ENCODE data around the gene ATOH8. TPM values are rescaled to one million over a fixed set of nuclear protein-coding genes. Genes with fewer than 3 reads are reported as not detected.
A peak's percentile ranks its signal among the peaks of the same experiment; 100 is the strongest.

The ATOH8 gene
- total RNA-seq, 4 donors from 2014 or later, result 34.5 to 79.5 (median 59.6) TPM

- no CpG with 5 or more reads among the region's 16 CpGs for WGBS, 2 donors (ENCODE audit: low coverage in 1 of 2)
- TF ChIP-seq POLR2AphosphoS5 (IDR thresholded peaks at IDR 0.05) (no peak), POLR2A (IDR thresholded peaks at IDR 0.05) (no peak), EP300 (IDR thresholded peaks at IDR 0.05) (no peak)
- TF ChIP-seq, protein P1, sequence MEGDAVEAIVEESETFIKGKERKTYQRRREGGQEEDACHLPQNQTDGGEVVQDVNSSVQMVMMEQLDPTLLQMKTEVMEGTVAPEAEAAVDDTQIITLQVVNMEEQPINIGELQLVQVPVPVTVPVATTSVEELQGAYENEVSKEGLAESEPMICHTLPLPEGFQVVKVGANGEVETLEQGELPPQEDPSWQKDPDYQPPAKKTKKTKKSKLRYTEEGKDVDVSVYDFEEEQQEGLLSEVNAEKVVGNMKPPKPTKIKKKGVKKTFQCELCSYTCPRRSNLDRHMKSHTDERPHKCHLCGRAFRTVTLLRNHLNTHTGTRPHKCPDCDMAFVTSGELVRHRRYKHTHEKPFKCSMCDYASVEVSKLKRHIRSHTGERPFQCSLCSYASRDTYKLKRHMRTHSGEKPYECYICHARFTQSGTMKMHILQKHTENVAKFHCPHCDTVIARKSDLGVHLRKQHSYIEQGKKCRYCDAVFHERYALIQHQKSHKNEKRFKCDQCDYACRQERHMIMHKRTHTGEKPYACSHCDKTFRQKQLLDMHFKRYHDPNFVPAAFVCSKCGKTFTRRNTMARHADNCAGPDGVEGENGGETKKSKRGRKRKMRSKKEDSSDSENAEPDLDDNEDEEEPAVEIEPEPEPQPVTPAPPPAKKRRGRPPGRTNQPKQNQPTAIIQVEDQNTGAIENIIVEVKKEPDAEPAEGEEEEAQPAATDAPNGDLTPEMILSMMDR (IDR thresholded peaks at IDR 0.05), result no peak
- Histone ChIP-seq H3K27me3 (no peaks in the 10 kb centered on the region), H3K27ac (no peak overlapping the region), H3K9me3 (no peaks in the 10 kb centered on the region), H3K4me1 (peaks cover 0 to 97% (median 44%) of the 10 kb centered on the region in 3 donors), H3K4me3 (no peak overlapping the region), H3K36me3 (peaks cover 0 to 57% of the 10 kb centered on the region in 2 donors)
- no peak for ATAC-seq
Observed at GRCh38 chr2:85763831-85764230, 10.0 kb downstream of the ATOH8 start.

DNA sequence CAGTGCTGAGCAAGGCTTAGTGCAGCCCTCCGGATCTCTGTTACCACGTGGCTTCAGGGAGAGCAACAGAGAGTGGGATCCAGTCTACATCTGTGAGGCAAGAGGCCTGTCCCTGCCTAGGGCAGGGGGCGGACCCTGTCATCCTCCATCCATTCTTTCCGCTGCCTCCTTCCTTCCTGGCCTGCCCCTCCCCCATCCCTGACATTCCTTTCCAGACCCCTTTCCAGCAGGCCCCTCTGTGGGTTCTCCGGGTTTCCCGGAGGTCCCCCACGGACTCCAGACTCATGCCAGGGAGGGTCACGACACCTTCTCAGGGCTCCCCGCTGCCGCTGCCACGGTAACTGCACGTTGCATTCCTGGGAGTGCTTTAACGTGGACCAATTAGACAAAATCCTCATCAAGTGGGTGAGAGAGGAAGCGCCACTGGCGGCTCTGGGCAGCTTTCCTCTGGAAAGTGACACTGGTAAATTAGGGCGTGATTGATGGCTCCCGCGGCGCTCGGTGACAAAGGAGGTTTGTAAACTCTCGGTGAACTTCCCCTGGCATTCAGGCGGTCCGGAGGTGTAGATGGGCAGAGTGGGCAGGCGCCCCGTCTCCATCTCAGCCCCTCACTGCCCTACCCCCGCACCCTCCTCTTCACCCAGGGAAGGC lies 11.4 kb downstream of the ATOH8 start:
- WGBS, 2 donors (ENCODE audit: low coverage in 1 of 2), result 80% methylated on average over 21 of the region's 26 CpGs; no CpG with 5 or more reads in 1 of the 2 donors
- Histone ChIP-seq H3K9me3 (no peaks in the 10 kb centered on the region), H3K4me3 (no peak overlapping the region), H3K36me3 (peaks cover 0 to 54% of the 10 kb centered on the region in 2 donors), H3K4me1 (peaks cover 0 to 97% (median 55%) of the 10 kb centered on the region in 3 donors), H3K27me3 (no peaks in the 10 kb centered on the region), H3K27ac (peak overlapping the region in 2 of 4 donors; percentile 31 to 39)
- TF ChIP-seq EP300 (IDR thresholded peaks at IDR 0.05) (no peak), POLR2A (IDR thresholded peaks at IDR 0.05) (no peak), POLR2AphosphoS5 (IDR thresholded peaks at IDR 0.05) (no peak)
- TF ChIP-seq, protein P1 (IDR thresholded peaks at IDR 0.05), result no peak
- ATAC-seq, result no peak

- no peaks in the 10 kb centered on the region for H3K27me3 ChIP-seq
- no peak for TF ChIP-seq POLR2AphosphoS5 (IDR thresholded peaks at IDR 0.05)
- TF ChIP-seq POLR2A (IDR thresholded peaks at IDR 0.05), result no peak
- TF ChIP-seq EP300 (IDR thresholded peaks at IDR 0.05), result no peak
- TF ChIP-seq, protein P1 (IDR thresholded peaks at IDR 0.05), result no peak
- ATAC-seq, result no peak
- H3K4me3 ChIP-seq, result no peak overlapping the region
- no peaks in the 10 kb centered on the region for H3K9me3 ChIP-seq
- peaks cover 6 to 97% (median 59%) of the 10 kb centered on the region in 3 donors for H3K4me1 ChIP-seq
- WGBS, 2 donors (ENCODE audit: low coverage in 1 of 2), result 65 to 70% methylated on average over 5 of the region's 7 CpGs
- no peak overlapping the region for H3K27ac ChIP-seq
- H3K36me3 ChIP-seq, result peaks cover 0 to 51% of the 10 kb centered on the region in 2 donors
Observed at GRCh38 chr2:85766229-85766628, 12.4 kb downstream of the ATOH8 start.

- Histone ChIP-seq H3K27ac (peak overlapping the region in 3 of 4 donors; percentile 64 to 85 (median 69)), H3K36me3 (peaks cover 0 to 51% of the 10 kb centered on the region in 2 donors), H3K9me3 (no peaks in the 10 kb centered on the region), H3K27me3 (no peaks in the 10 kb centered on the region), H3K4me1 (peaks cover 12 to 96% (median 62%) of the 10 kb centered on the region in 3 donors), H3K4me3 (peak overlapping the region in 1 of 2 donors; percentile 6)
- WGBS, 2 donors (ENCODE audit: low coverage in 1 of 2), result no CpG with 5 or more reads among the region's 12 CpGs
- ATAC-seq, result no peak
- TF ChIP-seq, protein P1 (IDR thresholded peaks at IDR 0.05), result no peak
- TF ChIP-seq EP300 (IDR thresholded peaks at IDR 0.05), result no peak
Observed at GRCh38 chr2:85767803-85768665, 14.2 kb downstream of the ATOH8 start.
